Activated naive CD4-positive, alpha-beta T cell treated with anti-CD3 and anti-CD28 coated beads, Interleukin-2, amount 50 U/mL, for 72 hours (primary cell): Measurements from ENCODE around the gene OR7C1. TPM values are rescaled to one million over a fixed set of nuclear protein-coding genes. Genes with fewer than 3 reads are reported as not detected.
"Not testable (repeated sequence)": the region's sequence is repeated elsewhere in the genome, so short reads cannot be mapped to it uniquely, and the experiment has no call there.

ENCODE experiments used
- ATAC-seq, 2 donors: fragments of 150-1000 bp; cut with Tn5 transposase; 2 replicates each; pipeline ENCODE4 v1.10.0; 2021; ENCODE audit warnings: mild to moderate bottlenecking in 2 of 2, moderate library complexity in 2 of 2
- DNase-seq, 2 donors: peaks; one replicate each; pipeline ENCODE4 v3.0.0; 2021 to 2022; ENCODE audit warnings: low spot score in 2 of 2
- H3K27ac Mint-ChIP-seq, 2 donors: one replicate each; pipeline ENCODE4 v1.8.0; 2022; ENCODE audit warnings: mild to moderate bottlenecking in 2 of 2, mixed read lengths in 2 of 2
- H3K36me3 Mint-ChIP-seq, 2 donors: one replicate each; pipeline ENCODE4 v1.8.0; 2022; ENCODE audit warnings: mixed read lengths in 2 of 2
- H3K9me3 Mint-ChIP-seq, 2 donors: one replicate each; pipeline ENCODE4 v1.8.0; 2022; ENCODE audit warnings: mixed read lengths in 2 of 2
- total RNA-seq, 2 donors: library from RNA; stranded (reverse); gene quantifications; one replicate each; pipeline ENCODE4 v1.2.3, GENCODE V29; 2022

The OR7C1 gene
- total RNA-seq, 2 donors from 2014 or later, result not detected

- Mint-ChIP-seq H3K27ac (no peak overlapping the region), H3K9me3 (no peaks in the 10 kb centered on the region), H3K36me3 (no peaks in the 10 kb centered on the region)
- DNase-seq (no peak), ATAC-seq (no peak)
Observed at GRCh38 chr19:14796021-14796420, 39.0 kb downstream of the OR7C1 start.

- Mint-ChIP-seq H3K36me3 (no peaks in the 10 kb centered on the region), H3K27ac (no peak overlapping the region), H3K9me3 (no peaks in the 10 kb centered on the region)
- ATAC-seq (no peak), DNase-seq (no peak)
Observed at GRCh38 chr19:14795078-14795721, 39.8 kb downstream of the OR7C1 start.

GRCh38 chr19:14792250-14792649 lies 42.7 kb downstream of the OR7C1 start:
- not testable (repeated sequence) for H3K36me3 Mint-ChIP-seq, ATAC-seq, H3K9me3 Mint-ChIP-seq, DNase-seq, H3K27ac Mint-ChIP-seq

GRCh38 chr19:14786421-14786851 lies 48.5 kb downstream of the OR7C1 start:
- ATAC-seq, result no peak
- peak in 1 of 2 donors; percentile 41 for DNase-seq
- no peaks in the 10 kb centered on the region for H3K9me3 Mint-ChIP-seq
- no peaks in the 10 kb centered on the region for H3K36me3 Mint-ChIP-seq
- peak overlapping the region in 1 of 2 donors; percentile 78 for H3K27ac Mint-ChIP-seq

- H3K9me3 Mint-ChIP-seq, H3K36me3 Mint-ChIP-seq: not testable (repeated sequence)
- peak overlapping the region in 1 of 2 donors; percentile 78 for H3K27ac Mint-ChIP-seq
- DNase-seq (peak in 1 of 2 donors; percentile 82), ATAC-seq (peak in 1 of 2 donors; percentile 66)
Observed at GRCh38 chr19:14785102-14785793, 49.7 kb downstream of the OR7C1 start.

- H3K36me3 Mint-ChIP-seq, H3K9me3 Mint-ChIP-seq: not testable (repeated sequence)
- DNase-seq, result peak; percentile 8 to 87
- ATAC-seq, result peak; percentile 66 to 93
- peak overlapping the region in 1 of 2 donors; percentile 78 for H3K27ac Mint-ChIP-seq
Observed at GRCh38 chr19:14784730-14785101, 50.3 kb downstream of the OR7C1 start.

GRCh38 chr19:14783410-14783998 lies 51.5 kb downstream of the OR7C1 start:
- not testable (repeated sequence) for DNase-seq, ATAC-seq, H3K36me3 Mint-ChIP-seq, H3K27ac Mint-ChIP-seq, H3K9me3 Mint-ChIP-seq

GRCh38 chr19:14782626-14783409 lies 52.2 kb downstream of the OR7C1 start:
- no peak overlapping the region for H3K27ac Mint-ChIP-seq
- ATAC-seq (no peak), DNase-seq (no peak)
- H3K9me3 Mint-ChIP-seq, result no peaks in the 10 kb centered on the region
- H3K36me3 Mint-ChIP-seq, result no peaks in the 10 kb centered on the region

GRCh38 chr19:14781713-14782536 lies 53.1 kb downstream of the OR7C1 start:
- not testable (repeated sequence) for DNase-seq, H3K36me3 Mint-ChIP-seq, ATAC-seq, H3K27ac Mint-ChIP-seq, H3K9me3 Mint-ChIP-seq

- not testable (repeated sequence) for DNase-seq, H3K36me3 Mint-ChIP-seq, H3K27ac Mint-ChIP-seq, H3K9me3 Mint-ChIP-seq, ATAC-seq
Observed at GRCh38 chr19:14780622-14781225, 54.3 kb downstream of the OR7C1 start.

- no peak overlapping the region for H3K27ac Mint-ChIP-seq
- no peaks in the 10 kb centered on the region for H3K36me3 Mint-ChIP-seq
Observed at GRCh38 chr19:14779151-14779550, 55.8 kb downstream of the OR7C1 start.

GRCh38 chr19:14778110-14778845 lies 56.7 kb downstream of the OR7C1 start, which contains the start of gene ADGRE2:
ADGRE2 (minus strand) TSS chr19:14778560; CDS start chr19:14776756, 1,804 bp downstream.
- not testable (repeated sequence) for H3K27ac Mint-ChIP-seq, H3K36me3 Mint-ChIP-seq, DNase-seq, ATAC-seq, H3K9me3 Mint-ChIP-seq

More at GRCh38 chr19:14779151-14779550, 55.8 kb downstream of the OR7C1 start:
- ATAC-seq (no peak), DNase-seq (no peak)
- no peaks in the 10 kb centered on the region for H3K9me3 Mint-ChIP-seq

- H3K36me3 Mint-ChIP-seq, H3K27ac Mint-ChIP-seq, DNase-seq, H3K9me3 Mint-ChIP-seq, ATAC-seq: not testable (repeated sequence)
Observed at GRCh38 chr19:14777645-14778044, 57.3 kb downstream of the OR7C1 start.

GRCh38 chr19:14775869-14776586 lies 59.0 kb downstream of the OR7C1 start:
- H3K27ac Mint-ChIP-seq, result peak overlapping the region in 1 of 2 donors; percentile 11
- no peak for DNase-seq
- ATAC-seq, result no peak
- no peaks in the 10 kb centered on the region for H3K9me3 Mint-ChIP-seq
- no peaks in the 10 kb centered on the region for H3K36me3 Mint-ChIP-seq
